Activated CD8-positive, alpha-beta memory T cell treated with anti-CD3 and anti-CD28 coated beads, Interleukin-2, amount 50 U/mL, for 1 hour (primary cell): ENCODE results near the gene LCE3B.
"Not testable (repeated sequence)": the region's sequence is repeated elsewhere in the genome, so short reads cannot be mapped to it uniquely, and the experiment has no call there.

Experiments
- DNase-seq: peaks from one replicate; pipeline ENCODE4 v3.0.0-alpha.2; 2020; ENCODE audit errors: extremely low read depth

Gene LCE3B

GRCh38 chr1:152613511-152613910, at the start of gene LCE3B:
LCE3B (plus strand) TSS chr1:152613811; CDS start chr1:152613811, 0 bp downstream.
- no peak for DNase-seq

GRCh38 chr1:152565115-152565514, 48.5 kb upstream of the LCE3B start:
- DNase-seq: no peak

- DNase-seq: no peak
These were observed 47.9 kb upstream of the LCE3B start for GRCh38 chr1:152565535-152566215.

GRCh38 chr1:152566681-152567080, 46.9 kb upstream of the LCE3B start, which contains the start of gene LCE3E:
LCE3E (minus strand) TSS chr1:152566780; CDS start chr1:152566208, 572 bp downstream.
- DNase-seq: no peak

- no peak for DNase-seq
These were observed 36.4 kb upstream of the LCE3B start for GRCh38 chr1:152577168-152577567.

- not testable (repeated sequence) for DNase-seq
These were observed 34.1 kb upstream of the LCE3B start for GRCh38 chr1:152579526-152579925.

GRCh38 chr1:152580433-152580832, 33.2 kb upstream of the LCE3B start, which contains the start of gene LCE3D:
LCE3D (minus strand) TSS chr1:152580516; CDS start chr1:152579936, 580 bp downstream.
- DNase-seq: no peak

GRCh38 chr1:152582647-152583046, 31.0 kb upstream of the LCE3B start:
- no peak for DNase-seq

GRCh38 chr1:152585586-152585985, 28.0 kb upstream of the LCE3B start:
- DNase-seq: no peak

- DNase-seq: no peak
These were observed 16.6 kb upstream of the LCE3B start for GRCh38 chr1:152596986-152597385.

GRCh38 chr1:152599934-152600333, 13.7 kb upstream of the LCE3B start, which contains the start of gene LCE3C:
LCE3C (plus strand) TSS chr1:152600234; CDS start chr1:152600732, 498 bp downstream.
- no peak for DNase-seq

GRCh38 chr1:152621993-152622392, 8.4 kb downstream of the LCE3B start:
- DNase-seq: no peak

GRCh38 chr1:152622803-152623202, 9.2 kb downstream of the LCE3B start, which contains the start of gene LCE3A:
LCE3A (minus strand) TSS chr1:152623103; CDS start chr1:152623103, 0 bp downstream.
- DNase-seq: no peak

- no peak for DNase-seq
These were observed 9.7 kb downstream of the LCE3B start for GRCh38 chr1:152623203-152623844.

GRCh38 chr1:152626744-152627143, 13.1 kb downstream of the LCE3B start:
- no peak for DNase-seq

GRCh38 chr1:152630596-152630995, 17.0 kb downstream of the LCE3B start:
- DNase-seq: no peak

- DNase-seq: no peak
These were observed 26.7 kb downstream of the LCE3B start for GRCh38 chr1:152640351-152640750.

- DNase-seq: no peak
These were observed 30.3 kb downstream of the LCE3B start for GRCh38 chr1:152643945-152644344.

GRCh38 chr1:152645146-152645545, 31.5 kb downstream of the LCE3B start:
- DNase-seq: no peak

GRCh38 chr1:152646656-152647055, 33.0 kb downstream of the LCE3B start:
- no peak for DNase-seq

- no peak for DNase-seq
These were observed 40.5 kb downstream of the LCE3B start for GRCh38 chr1:152654110-152654509.

GRCh38 chr1:152656459-152656858, 42.8 kb downstream of the LCE3B start:
- no peak for DNase-seq

GRCh38 chr1:152657677-152658076, 44.1 kb downstream of the LCE3B start:
- no peak for DNase-seq
